Measurements from ENCODE around the gene ECI2.

DNA sequence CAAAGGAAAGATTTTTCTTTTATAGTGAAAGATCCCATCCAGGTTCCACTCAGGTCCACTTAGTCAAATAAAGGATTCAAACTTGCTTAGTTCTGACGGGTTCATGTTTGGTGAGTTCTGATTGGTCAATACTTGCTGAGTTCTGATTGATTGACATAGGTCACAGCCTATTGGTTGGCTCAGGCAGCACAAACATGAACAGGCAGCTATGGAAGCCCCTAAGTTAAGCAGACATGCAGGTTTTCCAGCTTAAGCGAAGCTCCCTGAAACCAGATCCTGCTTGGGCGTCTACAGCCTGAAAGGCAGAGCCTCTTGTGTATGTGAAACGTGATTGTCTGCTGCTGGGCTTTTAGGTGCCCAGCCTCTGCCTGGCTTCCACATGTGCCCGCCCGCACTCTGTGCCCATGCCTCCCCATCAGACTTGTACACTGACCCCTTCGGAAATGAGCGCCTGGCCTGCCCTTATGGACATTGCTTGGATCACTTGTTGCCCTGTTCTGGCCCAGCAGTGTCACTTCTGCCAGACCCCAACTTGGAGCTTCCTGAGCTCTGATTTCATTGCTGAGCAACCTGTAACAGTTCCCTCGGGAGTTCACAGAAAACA is 45.4 kb upstream of the ECI2 start:
- TF ChIP-seq ZNF274 (IDR thresholded peaks at IDR 0.05; ENCODE audit: low read length): no peak
- TF ChIP-seq ZNF274 (tag by site-specific recombination; IDR thresholded peaks at IDR 0.05; ENCODE audit: borderline replicate concordance): no peak
- no peak for TF ChIP-seq ZFP69B (tag by site-specific recombination; IDR thresholded peaks at IDR 0.05)
- TF ChIP-seq, protein P1, sequence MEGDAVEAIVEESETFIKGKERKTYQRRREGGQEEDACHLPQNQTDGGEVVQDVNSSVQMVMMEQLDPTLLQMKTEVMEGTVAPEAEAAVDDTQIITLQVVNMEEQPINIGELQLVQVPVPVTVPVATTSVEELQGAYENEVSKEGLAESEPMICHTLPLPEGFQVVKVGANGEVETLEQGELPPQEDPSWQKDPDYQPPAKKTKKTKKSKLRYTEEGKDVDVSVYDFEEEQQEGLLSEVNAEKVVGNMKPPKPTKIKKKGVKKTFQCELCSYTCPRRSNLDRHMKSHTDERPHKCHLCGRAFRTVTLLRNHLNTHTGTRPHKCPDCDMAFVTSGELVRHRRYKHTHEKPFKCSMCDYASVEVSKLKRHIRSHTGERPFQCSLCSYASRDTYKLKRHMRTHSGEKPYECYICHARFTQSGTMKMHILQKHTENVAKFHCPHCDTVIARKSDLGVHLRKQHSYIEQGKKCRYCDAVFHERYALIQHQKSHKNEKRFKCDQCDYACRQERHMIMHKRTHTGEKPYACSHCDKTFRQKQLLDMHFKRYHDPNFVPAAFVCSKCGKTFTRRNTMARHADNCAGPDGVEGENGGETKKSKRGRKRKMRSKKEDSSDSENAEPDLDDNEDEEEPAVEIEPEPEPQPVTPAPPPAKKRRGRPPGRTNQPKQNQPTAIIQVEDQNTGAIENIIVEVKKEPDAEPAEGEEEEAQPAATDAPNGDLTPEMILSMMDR (tag by site-specific recombination; IDR thresholded peaks at IDR 0.05): no peak
